Upper lobe of left lung (tissue), 6 donors: Measurements from ENCODE around the gene TOMT. TPM values are rescaled to one million over a fixed set of nuclear protein-coding genes. Genes with fewer than 3 reads are reported as not detected.

Experiments used
- ATAC-seq, 2 donors: fragments of 200-7000 bp; cut with Tn5 transposase; one replicate each; pipeline ENCODE4 v1.9.1; 2022; ENCODE audit warnings: mild to moderate bottlenecking in 2 of 2, moderate library complexity in 2 of 2; ENCODE audit not compliant: low FRiP score in 2 of 2
- DNase-seq, 2 donors: peaks; one replicate each; pipeline ENCODE4 v3.0.0-alpha.2; 2019 to 2020
- H3K27ac ChIP-seq, 4 donors: fragments of 200-600 bp; sonication (generic); one replicate each; pipeline ENCODE4 v1.5.1; 2016 to 2019
- H3K27me3 ChIP-seq, 4 donors: fragments of 200-600 bp; sonication (generic); one replicate each; pipeline ENCODE4 v1.5.1; 2017 to 2019
- H3K36me3 ChIP-seq, 4 donors: fragments of 200-600 bp; sonication (generic); one replicate each; pipeline ENCODE4 v1.5.1; 2016 to 2019
- H3K4me1 ChIP-seq, 4 donors: fragments of 200-600 bp; sonication (generic); one replicate each; pipeline ENCODE4 v1.5.1; 2018 to 2019
- H3K4me3 ChIP-seq, 4 donors: fragments of 200-600 bp; sonication (generic); one replicate each; pipeline ENCODE4 v1.5.1; 2017 to 2019; ENCODE audit warnings: mild to moderate bottlenecking in 2 of 4, moderate library complexity in 1 of 4
- H3K9me3 ChIP-seq, 4 donors: fragments of 200-600 bp; sonication (generic); one replicate each; pipeline ENCODE4 v1.5.1; 2018 to 2019
- CTCF ChIP-seq, 6 experiments: fragments of 450-650 bp in 4 of 6; fragments of 200-600 bp in 2 of 6; sonication (generic) in 2 of 6; IDR thresholded peaks; one replicate each; pipeline ENCODE4 v1.5.1; 2016 to 2019; ENCODE audit warnings: antibody characterized with exemption in 6 of 6
- EP300 ChIP-seq, 4 donors: sonication (generic); formaldehyde crosslinking; IDR thresholded peaks; one replicate each; pipeline ENCODE4 v1.5.1; 2017; ENCODE audit warnings: antibody characterized with exemption in 4 of 4, control low read depth in 2 of 4
- POLR2A ChIP-seq, 4 donors: fragments of 450-650 bp; IDR thresholded peaks; one replicate each; pipeline ENCODE4 v1.5.1; 2016 to 2017; ENCODE audit warnings: antibody characterized with exemption in 4 of 4, mild to moderate bottlenecking in 2 of 4
- POLR2AphosphoS5 ChIP-seq, 2 donors: sonication (generic); formaldehyde crosslinking; IDR thresholded peaks; one replicate each; pipeline ENCODE4 v1.5.1; 2017; ENCODE audit warnings: antibody characterized with exemption in 2 of 2
- WGBS, 2 donors: methylation state at CpG; one replicate each; pipeline ENCODE4 v1.1.5; 2017 to 2018; 5-methylcytosine and 5-hydroxymethylcytosine counted together
- total RNA-seq, 6 donors: library from RNA; depleted of rRNA in 4 of 6; stranded (reverse); fragments of >200 nt in 4 of 6; gene quantifications; one replicate each; pipeline versions ENCODE4 v1.1.0 to v1.2.1, GENCODE V29; 2016 to 2021
- donor health status: DM: no; HTN: no; CAD: no; lungs with moderate emphysema.
- donor health status: DM: no; HTN: yes; CAD: no; lungs with severe emphysema.

TOMT gene
- total RNA-seq, 6 donors from 2014 or later: 0.30 TPM; not detected in 5

- H3K27me3 ChIP-seq: no peaks in the 10 kb centered on the region
- peaks cover 0 to 7% (median 2%) of the 10 kb centered on the region in 4 donors for H3K36me3 ChIP-seq
- TF ChIP-seq CTCF (IDR thresholded peaks at IDR 0.05) (no peak), EP300 (IDR thresholded peaks at IDR 0.05) (no peak), POLR2A (IDR thresholded peaks at IDR 0.05) (no peak), POLR2AphosphoS5 (IDR thresholded peaks at IDR 0.05) (no peak)
- H3K27ac ChIP-seq: no peak overlapping the region
- peaks cover 10 to 13% (median 12%) of the 10 kb centered on the region in 4 donors for H3K4me1 ChIP-seq
- no peaks in the 10 kb centered on the region for H3K9me3 ChIP-seq
- 100% methylated on average over 1 of the region's 1 CpG for WGBS, 2 donors
- ATAC-seq: no peak
- no peak overlapping the region for H3K4me3 ChIP-seq
- DNase-seq: no peak
Measured at GRCh38 chr11:72114570-72114969, 8.8 kb downstream of the TOMT start.

GRCh38 chr11:72116019-72116755, 10.5 kb downstream of the TOMT start:
- Histone ChIP-seq H3K4me1 (peaks cover 7 to 11% (median 11%) of the 10 kb centered on the region in 4 donors), H3K36me3 (no peaks in the 10 kb centered on the region), H3K4me3 (no peak overlapping the region), H3K27ac (no peak overlapping the region), H3K9me3 (no peaks in the 10 kb centered on the region), H3K27me3 (no peaks in the 10 kb centered on the region)
- WGBS, 2 donors: 91 to 94% methylated on average over 6 of the region's 6 CpGs
- no peak for TF ChIP-seq POLR2A (IDR thresholded peaks at IDR 0.05)
- DNase-seq (no peak), ATAC-seq (no peak)

GRCh38 chr11:72119198-72119597, 13.5 kb downstream of the TOMT start:
- Histone ChIP-seq H3K27ac (peak overlapping the region; percentile 11 to 69 (median 40)), H3K27me3 (no peaks in the 10 kb centered on the region), H3K9me3 (no peaks in the 10 kb centered on the region), H3K4me3 (no peak overlapping the region), H3K36me3 (no peaks in the 10 kb centered on the region), H3K4me1 (no peaks in the 10 kb centered on the region)
- WGBS, 2 donors: 71 to 76% methylated on average over 6 of the region's 6 CpGs
- no peak for TF ChIP-seq CTCF (IDR thresholded peaks at IDR 0.05)
- no peak for TF ChIP-seq POLR2A (IDR thresholded peaks at IDR 0.05)
- no peak for TF ChIP-seq POLR2AphosphoS5 (IDR thresholded peaks at IDR 0.05)
- no peak for TF ChIP-seq EP300 (IDR thresholded peaks at IDR 0.05)
- no peak for DNase-seq
- no peak for ATAC-seq

GRCh38 chr11:72120930-72121329, 15.2 kb downstream of the TOMT start:
- WGBS, 2 donors: 69 to 81% methylated on average over 2 of the region's 2 CpGs

GRCh38 chr11:72122607-72123006, 16.9 kb downstream of the TOMT start:
- TF ChIP-seq EP300 (IDR thresholded peaks at IDR 0.05) (no peak), CTCF (IDR thresholded peaks at IDR 0.05) (no peak)
- H3K4me1 ChIP-seq: no peaks in the 10 kb centered on the region
- DNase-seq (no peak), ATAC-seq (no peak)
- 73 to 83% methylated on average over 1 of the region's 1 CpG for WGBS, 2 donors
- no peaks in the 10 kb centered on the region for H3K36me3 ChIP-seq
- H3K27me3 ChIP-seq: no peaks in the 10 kb centered on the region
- H3K27ac ChIP-seq: no peak overlapping the region
- H3K9me3 ChIP-seq: no peaks in the 10 kb centered on the region
- no peak overlapping the region for H3K4me3 ChIP-seq

More at GRCh38 chr11:72120930-72121329, 15.2 kb downstream of the TOMT start:
- Histone ChIP-seq H3K36me3 (no peaks in the 10 kb centered on the region), H3K9me3 (no peaks in the 10 kb centered on the region), H3K4me3 (no peak overlapping the region), H3K27me3 (no peaks in the 10 kb centered on the region), H3K27ac (no peak overlapping the region), H3K4me1 (no peaks in the 10 kb centered on the region)
- TF ChIP-seq CTCF (IDR thresholded peaks at IDR 0.05) (no peak), POLR2A (IDR thresholded peaks at IDR 0.05) (no peak), EP300 (IDR thresholded peaks at IDR 0.05) (no peak)
- no peak for ATAC-seq
- DNase-seq: no peak
